Renal cortex interstitium (tissue), 11 donors: Measurements from ENCODE around the gene NUB1. TPM values are rescaled to one million over a fixed set of nuclear protein-coding genes. Genes with fewer than 3 reads are reported as not detected.

Source experiments
- DNase-seq, 11 donors: peaks; one replicate each; pipeline ENCODE4 v3.0.0-alpha.2; 2013; ENCODE audit warnings: low read depth in 9 of 11, low spot score in 4 of 11; ENCODE audit errors: extremely low read depth in 1 of 11
- polyA plus RNA-seq, 3 donors: library from polyadenylated mRNA; unstranded; fragments of 120-200 nt; gene quantifications; one replicate each; pipeline ENCODE4 v1.2.1, GENCODE V29; 2013; ENCODE audit not compliant: insufficient read length in 3 of 3

Gene NUB1
- polyA plus RNA-seq, 3 donors: 76.5 to 94.3 (median 82.0) TPM

GRCh38 chr7:151406886-151407583, 65.4 kb downstream of the NUB1 start:
- DNase-seq: no peak

GRCh38 chr7:151408498-151408838, 66.9 kb downstream of the NUB1 start:
- no peak for DNase-seq

GRCh38 chr7:151408839-151409666, 67.4 kb downstream of the NUB1 start:
- DNase-seq: peak in 3 of 11 donors; percentile 46 to 76 (median 75)

- peak in 6 of 11 donors; percentile 61 to 75 (median 72) for DNase-seq
Measured at GRCh38 chr7:151409667-151410404, 68.2 kb downstream of the NUB1 start, which contains the start of gene WDR86. Gene WDR86 (minus strand): TSS chr7:151410038. CDS start chr7:151409589, 449 bp downstream.

- DNase-seq: peak in 3 of 11 donors; percentile 57 to 69 (median 63)
Measured at GRCh38 chr7:151410405-151411390, 69.1 kb downstream of the NUB1 start.

- no peak for DNase-seq
Measured at GRCh38 chr7:151411551-151411950, 69.9 kb downstream of the NUB1 start.

- DNase-seq: no peak
Measured at GRCh38 chr7:151412318-151412717, 70.7 kb downstream of the NUB1 start.

GRCh38 chr7:151413241-151413640, 71.6 kb downstream of the NUB1 start:
- DNase-seq: no peak

- no peak for DNase-seq
Measured at GRCh38 chr7:151415375-151416105, 73.9 kb downstream of the NUB1 start.

- no peak for DNase-seq
Measured at GRCh38 chr7:151416112-151416940, 74.7 kb downstream of the NUB1 start.

GRCh38 chr7:151416941-151417315, 75.3 kb downstream of the NUB1 start:
- DNase-seq: no peak

- DNase-seq: no peak
Measured at GRCh38 chr7:151420144-151420543, 78.5 kb downstream of the NUB1 start.

GRCh38 chr7:151422212-151422611, 80.6 kb downstream of the NUB1 start:
- DNase-seq: no peak

GRCh38 chr7:151423226-151423625, 81.6 kb downstream of the NUB1 start:
- DNase-seq: no peak

- no peak for DNase-seq
Measured at GRCh38 chr7:151423936-151424335, 82.3 kb downstream of the NUB1 start.

GRCh38 chr7:151424799-151425198, 83.2 kb downstream of the NUB1 start:
- no peak for DNase-seq
